ENCODE data around the gene SPINK1.

- TF ChIP-seq CTCF (IDR thresholded peaks at IDR 0.05; ENCODE audit: low read depth, low read length, poor library complexity, severe bottlenecking) (no peak), EZH2phosphoT487 (IDR thresholded peaks at IDR 0.05; ENCODE audit: borderline replicate concordance, low read length) (no peak)
These were observed 20.9 kb upstream of the SPINK1 start for GRCh38 chr5:147852365-147852764.
